H9 (cell line): ENCODE results near the gene SVEP1. TPM values are rescaled to one million over a fixed set of nuclear protein-coding genes. Genes with fewer than 3 reads are reported as not detected.

ENCODE experiments used
- DNase-seq: peaks from one replicate; pipeline ENCODE4 v3.0.0-alpha.2; 2017
- H2AFZ ChIP-seq: one replicate; pipeline ENCODE4 v1.6.1; 2013; ENCODE audit warnings: mild to moderate bottlenecking, low read length, control low read depth, moderate library complexity
- H2AK5ac ChIP-seq: 2 replicates; pipeline ENCODE4 v1.6.1; 2013; ENCODE audit warnings: low read length, control low read depth, mixed read lengths; ENCODE audit not compliant: insufficient read length
- H2BK120ac ChIP-seq: one replicate; pipeline ENCODE4 v1.6.1; 2013; ENCODE audit warnings: low read depth, mild to moderate bottlenecking, low read length, control low read depth, inconsistent platforms; ENCODE audit not compliant: poor library complexity, severe bottlenecking
- H2BK12ac ChIP-seq: 2 replicates; pipeline ENCODE4 v1.6.1; 2013; ENCODE audit warnings: low read length, control low read depth, mixed read lengths, low read depth; ENCODE audit not compliant: insufficient read length
- H2BK15ac ChIP-seq: 2 replicates; pipeline ENCODE4 v1.6.1; 2013; ENCODE audit warnings: low read depth, low read length, control low read depth
- H2BK20ac ChIP-seq: one replicate; pipeline ENCODE4 v1.6.1; 2013; ENCODE audit warnings: low read depth, mild to moderate bottlenecking, low read length, control low read depth, inconsistent platforms; ENCODE audit not compliant: poor library complexity, severe bottlenecking
- H2BK5ac ChIP-seq: 2 replicates; pipeline ENCODE4 v1.6.1; 2013; ENCODE audit warnings: low read length, control low read depth, mixed read lengths; ENCODE audit not compliant: insufficient read length
- H3K14ac ChIP-seq: 2 replicates; pipeline ENCODE4 v1.6.1; 2013; ENCODE audit warnings: low read length, control low read depth; ENCODE audit not compliant: insufficient read depth
- H3K18ac ChIP-seq: 2 replicates; pipeline ENCODE4 v1.6.1; 2013; ENCODE audit warnings: low read depth, mild to moderate bottlenecking, mixed read lengths, low read length, control low read depth; ENCODE audit not compliant: insufficient read length
- H3K23ac ChIP-seq: 2 replicates; pipeline ENCODE4 v1.6.1; 2013; ENCODE audit warnings: low read length, control low read depth, mixed read lengths, low read depth; ENCODE audit not compliant: insufficient read length
- H3K23me2 ChIP-seq: 2 replicates; pipeline ENCODE4 v1.6.1; 2013; ENCODE audit warnings: low read depth, mild to moderate bottlenecking, mixed read lengths, low read length, control low read depth; ENCODE audit not compliant: insufficient read length, poor library complexity, severe bottlenecking
- H3K27ac ChIP-seq: 2 replicates; pipeline ENCODE4 v1.5.1; 2013; ENCODE audit warnings: low read length, control low read depth, mixed read lengths, low read depth; ENCODE audit not compliant: insufficient read length
- H3K27me3 ChIP-seq: 2 replicates; pipeline ENCODE4 v1.6.1; 2013; ENCODE audit warnings: low read length, control low read depth, inconsistent platforms; ENCODE audit not compliant: insufficient read depth
- H3K4ac ChIP-seq: 2 replicates; pipeline ENCODE4 v1.6.1; 2013; ENCODE audit warnings: low read depth, mild to moderate bottlenecking, control low read depth, inconsistent platforms, low read length, moderate library complexity
- H3K4me1 ChIP-seq: 2 replicates; pipeline ENCODE4 v1.6.1; 2013; ENCODE audit warnings: low read length, control low read depth, inconsistent platforms; ENCODE audit not compliant: insufficient read depth
- H3K4me2 ChIP-seq: 2 replicates; pipeline ENCODE4 v1.6.1; 2013; ENCODE audit warnings: low read length, control low read depth, mixed read lengths; ENCODE audit not compliant: insufficient read length, insufficient read depth
- H3K56ac ChIP-seq: 2 replicates; pipeline ENCODE4 v1.6.1; 2013; ENCODE audit warnings: low read depth, mild to moderate bottlenecking, mixed read lengths, low read length, control low read depth; ENCODE audit not compliant: insufficient read length
- H3K79me1 ChIP-seq: 2 replicates; pipeline ENCODE4 v1.6.1; 2013; ENCODE audit warnings: low read depth, mild to moderate bottlenecking, moderate library complexity, low read length, control low read depth, inconsistent platforms; ENCODE audit not compliant: insufficient read depth, poor library complexity, severe bottlenecking
- H3K79me2 ChIP-seq: 2 replicates; pipeline ENCODE4 v1.6.1; 2013; ENCODE audit warnings: low read length, control low read depth, inconsistent platforms; ENCODE audit not compliant: insufficient read depth
- H3K9ac ChIP-seq: 2 replicates; pipeline ENCODE4 v1.6.1; 2013; ENCODE audit warnings: low read length, control low read depth, mixed read lengths; ENCODE audit not compliant: insufficient read length; ENCODE audit errors: extremely low read depth
- H3K9me3 ChIP-seq: one replicate; pipeline ENCODE4 v1.6.1; 2013; ENCODE audit warnings: low read depth, low read length, inconsistent platforms; ENCODE audit not compliant: control insufficient read depth
- H3T11ph ChIP-seq: one replicate; pipeline ENCODE4 v1.6.1; 2013; ENCODE audit warnings: mild to moderate bottlenecking, low read length, control low read depth, inconsistent platforms
- H4K20me1 ChIP-seq: one replicate; pipeline ENCODE4 v1.6.1; 2013; ENCODE audit not compliant: control insufficient read depth, insufficient read length, insufficient read depth
- H4K5ac ChIP-seq: 2 replicates; pipeline ENCODE4 v1.6.1; 2013; ENCODE audit warnings: low read depth, mild to moderate bottlenecking, mixed read lengths, low read length, control low read depth; ENCODE audit not compliant: insufficient read length
- H4K8ac ChIP-seq: replicated peaks from 2 replicates; pipeline ENCODE4 v1.6.1; 2013; ENCODE audit warnings: low read length, control low read depth, mixed read lengths, low read depth; ENCODE audit not compliant: insufficient read length
- H4K91ac ChIP-seq: 2 replicates; pipeline ENCODE4 v1.6.1; 2013; ENCODE audit warnings: low read depth, mild to moderate bottlenecking, moderate library complexity, mixed read lengths, low read length, control low read depth; ENCODE audit not compliant: insufficient read length
- H3K27ac Mint-ChIP-seq, 3 experiments: 2 replicates in 2 of 3; 3 replicates in 1 of 3; pipeline ENCODE4 v1.8.0; 2020 to 2021; ENCODE audit warnings: mixed read lengths in 3 of 3, mild to moderate bottlenecking in 1 of 3, moderate library complexity in 1 of 3
- H3K27me3 Mint-ChIP-seq: 2 replicates; pipeline ENCODE4 v1.8.0; 2021; ENCODE audit warnings: low read depth, mild to moderate bottlenecking, moderate library complexity, mixed read lengths
- H3K36me3 Mint-ChIP-seq, 3 experiments: 2 replicates in 2 of 3; 3 replicates in 1 of 3; pipeline ENCODE4 v1.8.0; 2020 to 2021; ENCODE audit warnings: low read depth in 3 of 3, mixed read lengths in 3 of 3; ENCODE audit not compliant: insufficient read depth in 1 of 3
- H3K4me1 Mint-ChIP-seq, 2 experiments: 2 replicates each; pipeline ENCODE4 v1.8.0; 2020; ENCODE audit warnings: mixed read lengths in 2 of 2
- H3K4me3 Mint-ChIP-seq, 2 experiments: 2 replicates in 1 of 2; 3 replicates in 1 of 2; pipeline ENCODE4 v1.8.0; 2020 to 2021; ENCODE audit warnings: mild to moderate bottlenecking in 2 of 2, mixed read lengths in 2 of 2, moderate library complexity in 1 of 2
- H3K9me3 Mint-ChIP-seq, 2 experiments: 2 replicates in 1 of 2; 3 replicates in 1 of 2; pipeline ENCODE4 v1.8.0; 2020; ENCODE audit warnings: mild to moderate bottlenecking in 2 of 2, mixed read lengths in 2 of 2, moderate library complexity in 1 of 2
- CTCF ChIP-seq: fragments of 200-600 bp; sonication (generic); conservative IDR thresholded peaks from 3 replicates; pipeline ENCODE4 v1.8.0; 2021; ENCODE audit warnings: antibody characterized with exemption, mild to moderate bottlenecking
- WGBS: extraction: QIAGEN DNeasy Blood & Tissue Kit; methylation state at CpG from one replicate; pipeline ENCODE4 v1.1.7; 2013; ENCODE audit warnings: missing lambda C conversion rate, low lambda C conversion rate, mixed read lengths; ENCODE audit not compliant: insufficient read length; ENCODE audit errors: extremely low coverage; 5-methylcytosine and 5-hydroxymethylcytosine counted together
- total RNA-seq: library from RNA; stranded (reverse); gene quantifications from 2 replicates; pipeline ENCODE4 v1.2.1, GENCODE V29; 2021

SVEP1 gene
- total RNA-seq, 1 experiment from 2014 or later = 0.17 TPM

- no peak overlapping the region for H2AK5ac ChIP-seq
- no peak overlapping the region for H2AFZ ChIP-seq
- Mint-ChIP-seq H3K27ac (no peak overlapping the region), H3K27me3 (no peaks in the 10 kb centered on the region; the same call in none of the 2 replicates), H3K36me3 (peaks cover 0 to 6% (median 0%) of the 10 kb centered on the region in 3 experiments; a peak in 1 of 7 replicates), H3K9me3 (peaks cover 0 to 4% of the 10 kb centered on the region in 2 experiments; a peak in 1 of 5 replicates), H3K4me3 (no peak overlapping the region), H3K4me1 (no peaks in the 10 kb centered on the region)
- H3T11ph ChIP-seq = no peak overlapping the region
- H3K56ac ChIP-seq = no peak overlapping the region
- H4K8ac ChIP-seq = no peak overlapping the region
- H4K20me1 ChIP-seq = no peaks in the 10 kb centered on the region
- H3K79me1 ChIP-seq = no peaks in the 10 kb centered on the region
- no peak overlapping the region for H2BK12ac ChIP-seq
- no peak overlapping the region for H3K9ac ChIP-seq
- H3K23me2 ChIP-seq = no peaks in the 10 kb centered on the region
- no peaks in the 10 kb centered on the region for H3K79me2 ChIP-seq
- H3K14ac ChIP-seq = no peak overlapping the region
- no peak for TF ChIP-seq CTCF
- no peak overlapping the region for H2BK20ac ChIP-seq
- no peak for DNase-seq
- H3K4me2 ChIP-seq = no peak overlapping the region
- H2BK15ac ChIP-seq = no peak overlapping the region
- no peaks in the 10 kb centered on the region for H3K9me3 ChIP-seq
- H3K27ac ChIP-seq = no peak overlapping the region
- no peak overlapping the region for H3K23ac ChIP-seq
- no peaks in the 10 kb centered on the region for H3K27me3 ChIP-seq
- H3K18ac ChIP-seq = no peak overlapping the region
- no peaks in the 10 kb centered on the region for H3K4me1 ChIP-seq
- H4K91ac ChIP-seq = no peak overlapping the region
- no peak overlapping the region for H2BK5ac ChIP-seq
- H4K5ac ChIP-seq = no peak overlapping the region
- WGBS = no CpG with 5 or more reads among the region's 5 CpGs
- no peak overlapping the region for H2BK120ac ChIP-seq
- no peak overlapping the region for H3K4ac ChIP-seq
Measured at GRCh38 chr9:110410961-110411360, 168.6 kb downstream of the SVEP1 start.
